SIG-M5 treated with dmso at 0.1 percent for 504 hours (cell line): Measurements from ENCODE around the gene DIRAS3.
"Not testable (repeated sequence)": the region's sequence is repeated elsewhere in the genome, so short reads cannot be mapped to it uniquely, and the experiment has no call there.

Source experiments
- DNase-seq: peaks from one replicate; lab custom pipeline; 2025; ENCODE audit not compliant: unreplicated experiment; lab: John Stamatoyannopoulos, UW

DIRAS3 gene

DNA sequence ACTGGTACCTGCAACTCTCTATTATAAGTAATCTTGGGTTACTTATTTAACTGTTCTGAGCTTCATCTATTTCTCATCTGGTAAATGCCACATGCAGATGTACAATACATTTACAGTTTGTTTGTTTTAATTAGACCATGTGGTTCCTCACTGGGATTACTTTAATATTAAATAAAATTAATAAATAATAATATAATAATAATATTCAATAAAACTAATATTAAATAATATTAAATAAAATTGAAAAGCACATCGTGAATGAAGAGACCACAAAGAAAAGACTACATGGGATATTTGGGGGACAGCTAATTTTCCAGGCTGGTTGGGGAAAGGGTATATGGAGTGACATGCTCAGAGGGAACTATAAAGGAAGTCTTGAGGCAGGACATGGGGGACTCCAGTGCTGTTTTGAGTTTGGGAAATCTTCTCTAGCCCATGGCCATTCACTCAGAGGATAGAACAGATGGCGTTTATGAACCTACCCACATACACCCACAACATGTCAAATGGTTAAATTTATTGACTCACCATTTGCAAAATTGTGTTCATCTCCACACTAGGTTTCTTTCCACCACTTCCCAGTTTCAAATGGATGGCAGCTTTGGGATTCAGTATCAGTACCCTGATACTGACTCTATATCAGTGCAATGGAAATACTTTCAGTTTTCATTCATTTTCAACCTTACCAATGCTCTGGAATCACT lies 25.6 kb downstream of the DIRAS3 start:
- no peak for DNase-seq

DNA sequence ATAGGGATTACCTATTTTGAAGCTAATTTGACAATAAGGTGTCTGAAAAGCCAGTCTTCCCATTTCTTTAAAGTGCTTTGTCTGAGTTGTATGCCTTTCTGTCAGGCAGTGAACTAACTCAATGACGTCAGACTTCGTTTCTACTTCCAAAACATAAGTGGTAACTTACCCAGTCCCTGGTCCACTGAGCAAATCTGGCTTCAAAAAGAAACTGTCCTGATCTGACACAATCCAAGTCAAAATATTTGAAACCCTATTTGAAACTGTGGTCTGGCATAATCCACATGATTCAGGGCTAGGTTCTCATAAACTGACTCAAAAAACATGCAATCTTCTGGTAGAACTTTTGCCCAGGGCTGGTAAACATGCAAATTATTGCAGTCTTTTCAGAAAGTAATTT lies 34.0 kb downstream of the DIRAS3 start:
- DNase-seq: no peak

DNA sequence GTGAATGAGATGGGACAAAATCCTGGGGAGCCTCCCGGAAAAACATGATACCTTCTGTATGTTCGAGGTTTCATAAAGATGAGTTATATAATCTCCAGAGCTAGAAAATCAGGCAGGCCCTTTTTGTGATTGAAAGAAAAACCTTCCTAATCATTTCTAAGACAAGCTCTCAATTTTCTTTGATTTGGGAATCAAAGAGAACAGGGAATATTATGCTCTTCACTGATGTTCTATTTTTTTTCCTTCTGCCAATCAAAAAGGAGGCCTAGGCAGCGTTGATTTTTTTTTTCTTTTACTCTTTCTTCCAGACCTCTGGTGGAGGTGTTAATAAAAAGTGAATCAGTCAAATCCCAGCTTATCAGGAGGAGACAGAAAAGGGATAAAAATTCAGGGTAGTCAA lies 34.5 kb downstream of the DIRAS3 start:
- no peak for DNase-seq

DNA sequence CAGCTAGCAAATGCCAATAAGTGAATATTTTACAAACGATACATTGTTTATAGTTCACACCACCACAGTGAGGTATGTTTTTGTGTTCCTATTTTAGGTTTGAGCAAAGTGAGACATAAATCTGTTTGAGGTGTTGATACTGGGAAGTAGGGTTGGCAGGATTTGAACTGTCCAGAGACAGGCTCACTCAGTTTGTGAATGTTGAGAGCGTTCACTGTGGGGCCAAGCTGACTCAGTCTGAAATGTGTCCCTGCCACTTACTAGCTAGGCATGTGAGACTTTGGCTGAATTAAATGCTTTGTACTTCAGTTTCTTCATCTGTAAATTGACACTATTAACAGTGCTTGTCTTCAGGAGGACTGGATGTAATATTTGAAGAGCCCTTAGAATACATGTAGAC lies 35.1 kb downstream of the DIRAS3 start:
- no peak for DNase-seq

DNA sequence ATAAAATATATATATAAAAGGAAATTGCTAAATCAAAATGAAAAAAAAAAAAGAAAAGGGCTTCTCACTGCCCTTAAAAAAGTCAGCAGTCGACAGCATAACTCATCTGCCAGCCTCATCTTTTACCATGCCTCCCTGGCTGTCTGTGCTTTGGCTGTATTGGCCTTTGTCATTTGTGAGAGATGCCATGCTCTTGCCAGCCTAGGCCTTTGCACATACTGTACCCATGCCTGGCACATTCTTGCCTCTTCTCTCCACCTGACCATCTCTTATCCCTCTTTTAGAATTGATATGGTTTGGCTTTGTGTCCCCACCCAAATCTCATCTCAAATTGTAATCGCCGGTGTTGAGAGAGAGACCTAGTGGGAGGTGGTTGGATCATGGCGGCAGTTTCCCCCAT lies 37.1 kb downstream of the DIRAS3 start:
- no peak for DNase-seq

DNA sequence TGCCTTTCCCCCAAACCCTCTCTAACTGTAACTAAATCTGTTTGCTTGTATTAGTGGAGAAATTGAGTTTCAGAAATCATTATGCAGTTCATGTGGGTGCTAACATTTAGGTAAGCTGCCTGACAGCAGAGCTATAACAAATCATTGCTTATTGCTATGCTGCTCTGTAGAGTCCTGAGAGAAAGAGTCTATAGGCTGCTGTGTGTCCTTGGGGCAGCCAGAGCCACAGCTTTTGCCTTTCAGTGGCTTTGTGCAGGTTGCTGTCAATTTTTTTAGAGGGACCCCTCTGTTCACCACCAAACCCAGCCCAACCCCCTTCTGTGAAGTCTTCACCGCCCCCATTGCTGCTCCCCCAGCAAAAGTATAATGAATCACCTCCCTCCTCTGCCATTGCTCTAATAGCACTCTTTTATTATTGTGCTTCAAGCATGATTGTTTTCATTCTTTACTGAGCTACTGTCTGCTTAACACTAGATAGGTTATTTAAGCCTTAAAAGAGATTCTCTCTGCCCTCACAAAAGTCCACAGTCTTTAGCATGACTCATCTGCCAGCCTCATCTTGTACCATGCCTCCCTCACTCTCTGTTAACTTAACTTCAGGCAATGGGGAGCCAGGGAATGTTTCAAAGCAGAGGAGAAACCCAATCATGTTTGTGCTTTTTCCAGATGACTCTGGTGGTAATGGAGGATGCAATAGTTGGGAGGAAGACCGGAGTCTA lies 38.6 kb downstream of the DIRAS3 start:
- no peak for DNase-seq

DNA sequence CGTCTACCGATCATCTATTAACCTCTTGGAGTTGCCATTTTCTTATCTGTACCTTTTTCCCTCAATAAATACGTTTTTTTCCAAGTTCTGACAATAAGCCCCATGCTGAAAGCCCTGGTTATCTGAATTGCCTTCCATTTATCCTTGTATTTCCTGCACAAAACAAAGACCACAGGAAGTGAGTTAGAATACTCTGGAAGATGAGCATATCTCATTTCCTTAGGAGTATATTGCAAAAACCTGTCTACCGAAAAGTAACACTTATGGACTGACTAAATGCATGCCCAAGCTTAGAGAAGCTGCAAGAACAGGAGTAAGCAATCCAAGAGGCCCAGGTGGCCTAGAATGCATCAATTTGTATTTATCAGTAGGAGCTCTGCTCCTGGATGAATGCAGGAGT lies 39.9 kb downstream of the DIRAS3 start:
- no peak for DNase-seq

DNA sequence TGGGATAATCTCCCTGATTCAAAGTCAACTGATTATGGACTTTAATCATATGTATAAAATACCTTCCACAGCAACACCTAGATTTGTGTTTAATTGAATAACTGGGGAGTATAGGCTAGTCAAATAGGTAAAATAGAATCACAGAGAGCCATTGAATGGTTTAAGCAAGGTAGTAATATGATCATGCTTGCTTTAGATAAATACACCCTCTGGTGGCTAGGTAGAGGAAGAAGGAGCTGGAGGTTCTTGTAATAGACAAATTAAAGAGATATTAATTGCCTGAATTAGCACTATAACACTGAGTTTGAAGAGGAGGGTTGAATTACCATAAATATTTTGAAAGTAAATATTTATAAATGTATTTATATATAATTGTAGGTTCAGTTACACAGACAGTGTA lies 40.3 kb downstream of the DIRAS3 start:
- no peak for DNase-seq

DNA sequence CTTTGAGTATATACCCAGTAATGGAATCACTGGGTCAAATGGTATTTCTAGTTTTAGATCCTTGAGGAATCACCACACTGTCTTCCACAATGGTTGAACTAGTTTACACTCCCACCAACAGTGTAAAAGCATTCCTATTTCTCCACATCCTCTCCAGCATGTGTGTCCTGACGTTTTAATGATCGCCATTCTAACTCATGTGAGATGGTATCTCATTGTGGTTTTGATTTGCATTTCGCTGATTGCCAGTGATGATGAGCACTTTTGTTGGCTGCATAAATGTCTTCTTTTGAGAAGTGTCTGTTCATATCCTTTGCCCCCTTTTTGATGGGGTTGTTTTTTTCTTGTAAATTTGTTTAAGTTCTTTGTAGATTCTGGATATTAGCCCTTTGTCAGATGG lies 46.8 kb downstream of the DIRAS3 start:
- not testable (repeated sequence) for DNase-seq

DNA sequence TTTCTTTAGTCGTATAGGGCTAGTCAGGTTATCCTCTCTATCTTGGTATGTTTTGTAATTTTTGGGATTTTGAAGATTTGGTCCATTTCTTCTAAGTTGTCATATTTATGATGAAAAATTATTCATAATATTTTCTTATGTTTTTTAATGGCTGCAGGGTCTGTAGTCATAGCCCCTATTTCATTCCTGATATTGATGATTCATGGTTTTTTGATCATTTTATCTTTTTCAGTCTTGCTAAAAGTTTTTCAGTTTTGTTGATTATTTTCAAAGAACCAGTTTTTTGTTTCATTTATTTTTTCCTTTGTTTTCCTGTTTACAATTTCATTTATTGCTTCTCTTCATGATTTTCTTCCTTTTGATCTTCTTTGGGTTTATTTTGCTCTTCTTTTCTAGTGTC lies 50.2 kb downstream of the DIRAS3 start:
- no peak for DNase-seq

DNA sequence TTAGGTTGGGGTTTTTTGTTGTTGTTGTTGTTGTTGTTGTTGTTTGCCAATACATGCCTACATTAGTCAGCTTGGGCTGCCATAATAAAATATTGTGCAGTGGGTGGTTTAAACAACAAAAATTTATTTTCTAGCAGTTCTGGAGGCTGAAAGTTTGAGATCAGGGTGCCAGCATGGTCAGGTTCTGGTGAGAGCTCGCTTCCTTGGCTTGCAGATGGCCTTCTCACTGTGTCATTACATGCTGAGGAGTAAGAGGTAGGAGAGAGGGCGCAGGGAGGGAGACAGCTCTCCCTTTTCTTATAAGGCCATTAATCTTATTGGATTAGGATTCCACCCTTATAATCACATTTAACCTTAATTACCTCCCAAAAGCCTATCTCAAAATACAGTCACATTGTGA lies 52.7 kb downstream of the DIRAS3 start:
- DNase-seq: no peak
